CD4-positive, alpha-beta memory T cell (primary cell): ENCODE data around the gene MUC5AC. TPM values are rescaled to one million over a fixed set of nuclear protein-coding genes. Genes with fewer than 3 reads are reported as not detected.

Experiments used
- CTCF ChIA-PET: fragments of 350-600 bp; sonication (Branson Sonifier 250); formaldehyde crosslinking; loops from one replicate; lab custom pipeline; 2021; ENCODE audit warnings: inconsistent platforms; ENCODE audit not compliant: partially characterized antibody; lab: Charles Lee
- POLR2A ChIA-PET: fragments of 350-600 bp; sonication (Branson Sonifier 250); formaldehyde crosslinking; loops from one replicate; lab custom pipeline; 2021; ENCODE audit not compliant: partially characterized antibody; lab: Charles Lee
- DNase-seq, 5 donors: peaks; one replicate each; pipeline versions ENCODE4 v3.0.0 to v3.0.0-alpha.2; 2020 to 2022; ENCODE audit warnings: mixed read lengths in 1 of 5
- H3K27ac ChIP-seq: one replicate; pipeline ENCODE4 v1.7.0; 2013; ENCODE audit warnings: low read depth, low read length
- H3K27me3 ChIP-seq: 2 replicates; pipeline ENCODE4 v1.7.0; 2013; ENCODE audit warnings: mild to moderate bottlenecking, low read length, moderate library complexity; ENCODE audit not compliant: insufficient read depth
- H3K36me3 ChIP-seq: 2 replicates; pipeline ENCODE4 v1.7.0; 2013; ENCODE audit warnings: mild to moderate bottlenecking, low read length, moderate library complexity; ENCODE audit not compliant: insufficient read depth
- H3K4me1 ChIP-seq: 2 replicates; pipeline ENCODE4 v1.7.0; 2013; ENCODE audit warnings: mild to moderate bottlenecking, low read length, moderate library complexity; ENCODE audit not compliant: insufficient read depth
- H3K4me3 ChIP-seq, 2 donors: one replicate each; pipeline ENCODE4 v1.7.0; 2013; ENCODE audit warnings: low read length in 2 of 2, mild to moderate bottlenecking in 1 of 2
- H3K9me3 ChIP-seq, 2 donors: one replicate each; pipeline ENCODE4 v1.7.0; 2013; ENCODE audit warnings: low read length in 2 of 2, control low read depth in 1 of 2; ENCODE audit not compliant: control insufficient read depth in 1 of 2
- H3K27ac Mint-ChIP-seq, 7 donors: one replicate each; pipeline ENCODE4 v1.8.0; 2020 to 2021; ENCODE audit warnings: mixed read lengths in 7 of 7, mild to moderate bottlenecking in 6 of 7, inconsistent platforms in 3 of 7, moderate library complexity in 3 of 7
- H3K27me3 Mint-ChIP-seq, 2 donors: one replicate each; pipeline ENCODE4 v1.8.0; 2020 to 2021; ENCODE audit warnings: mixed read lengths in 2 of 2
- H3K36me3 Mint-ChIP-seq, 2 donors: one replicate each; pipeline ENCODE4 v1.8.0; 2020 to 2021; ENCODE audit warnings: mixed read lengths in 2 of 2, inconsistent platforms in 1 of 2, mild to moderate bottlenecking in 1 of 2
- H3K4me1 Mint-ChIP-seq, 4 donors: one replicate each; pipeline ENCODE4 v1.8.0; 2020 to 2021; ENCODE audit warnings: mixed read lengths in 4 of 4, mild to moderate bottlenecking in 1 of 4
- H3K4me3 Mint-ChIP-seq, 8 donors: one replicate each; pipeline ENCODE4 v1.8.0; 2020 to 2021; ENCODE audit warnings: mixed read lengths in 8 of 8, mild to moderate bottlenecking in 7 of 8, moderate library complexity in 6 of 8, inconsistent platforms in 3 of 8
- H3K9me3 Mint-ChIP-seq, 8 donors: one replicate each; pipeline ENCODE4 v1.8.0; 2020 to 2021; ENCODE audit warnings: mixed read lengths in 8 of 8, mild to moderate bottlenecking in 5 of 8, inconsistent platforms in 3 of 8, moderate library complexity in 1 of 8
- intact Hi-C: fragments of 100-400 bp; cut with micrococcal nuclease; formaldehyde crosslinking; loops from one replicate; pipeline ENCODE4 v1.15.1; 2023
- polyA plus RNA-seq, 2 donors: library from polyadenylated mRNA; unstranded; fragments of 300-500 nt; fragmentation: Illumina TruSeq; gene quantifications; one replicate each; pipeline ENCODE4 v1.2.3, GENCODE V29; 2021
- total RNA-seq, 2 experiments: library from RNA; stranded (reverse); gene quantifications; one replicate each; pipeline ENCODE4 v1.2.3, GENCODE V29; 2021

MUC5AC gene
- total and polyA plus RNA-seq, 4 experiments from 2014 or later = not detected

DNA sequence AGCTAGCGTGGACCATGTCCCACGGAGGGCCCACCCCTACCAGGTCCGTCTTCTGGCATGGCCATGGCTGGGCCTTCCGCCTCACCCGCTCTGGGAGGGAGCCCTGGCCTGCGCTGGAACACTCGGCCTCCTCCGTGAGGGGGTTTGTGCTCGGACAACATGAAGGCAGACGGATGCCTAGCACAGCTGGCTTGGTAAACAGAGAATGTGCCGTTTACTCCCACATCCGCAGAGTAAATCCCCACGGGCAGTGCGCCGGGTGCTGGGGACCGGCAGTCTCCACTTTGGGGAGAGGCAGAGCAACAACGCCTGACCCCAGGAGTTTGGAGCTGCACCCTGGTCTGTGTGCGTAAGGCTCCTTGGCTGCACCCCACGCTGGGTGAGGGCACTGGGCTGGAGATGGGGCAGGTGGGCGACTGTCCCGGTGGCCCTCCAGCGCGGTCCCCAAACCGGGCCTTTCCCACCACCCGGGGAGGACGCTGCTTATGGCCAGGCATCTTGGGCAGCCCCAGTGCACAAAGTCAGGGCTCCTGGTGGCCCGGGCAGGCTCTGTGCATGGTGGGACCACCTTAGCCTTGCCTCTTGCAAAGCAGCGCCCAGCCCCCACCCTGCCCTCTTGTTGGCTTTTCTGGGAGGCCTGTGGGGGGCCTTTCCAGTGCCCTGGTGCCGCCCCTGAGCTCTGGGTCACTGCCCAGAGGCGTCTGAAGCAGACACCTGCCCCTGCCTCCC is 30.7 kb upstream of the MUC5AC start:
- Mint-ChIP-seq H3K27me3 (peaks cover 4 to 12% of the 10 kb centered on the region in 2 donors), H3K4me3 (no peak overlapping the region), H3K4me1 (no peaks in the 10 kb centered on the region), H3K27ac (no peak overlapping the region), H3K36me3 (peaks cover 0 to 3% of the 10 kb centered on the region in 2 donors), H3K9me3 (peaks cover 0 to 5% (median under 1%) of the 10 kb centered on the region in 8 donors)
- Histone ChIP-seq H3K9me3 (no peaks in the 10 kb centered on the region), H3K4me3 (no peak overlapping the region), H3K27me3 (no peaks in the 10 kb centered on the region), H3K36me3 (no peaks in the 10 kb centered on the region), H3K4me1 (no peaks in the 10 kb centered on the region), H3K27ac (no peak overlapping the region)
- DNase-seq = no peak
- ChIA-PET CTCF (no interaction called here), POLR2A (no interaction called here)
- intact Hi-C loops = no loop called here

DNA sequence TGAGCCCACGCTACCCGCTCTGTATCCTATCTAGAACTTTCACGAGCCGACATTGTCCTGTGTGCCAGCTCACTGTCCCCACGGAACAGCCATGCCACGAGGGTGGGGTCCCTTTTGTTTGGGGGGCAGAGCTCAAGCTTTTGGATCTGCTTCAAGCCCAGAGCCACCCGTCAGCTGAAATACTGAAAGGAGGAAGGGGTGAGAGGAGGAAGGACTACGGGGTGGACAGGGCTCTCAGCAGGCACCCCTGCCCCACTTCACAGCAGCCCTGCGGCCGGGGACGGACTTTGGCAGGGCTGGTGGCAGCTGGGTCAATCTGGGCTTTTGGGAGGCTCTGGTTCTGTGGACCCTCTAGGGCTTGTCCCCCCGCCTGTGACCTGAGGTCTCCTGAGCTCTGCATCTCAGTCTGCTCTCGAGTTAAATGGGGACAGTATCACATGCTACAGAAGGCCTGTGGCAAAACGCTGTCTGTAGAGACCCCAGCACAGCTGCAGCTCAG is 30.0 kb upstream of the MUC5AC start:
- peaks cover 5 to 13% of the 10 kb centered on the region in 2 donors for H3K27me3 Mint-ChIP-seq
- intact Hi-C loops = no loop called here
- H3K27me3 ChIP-seq = no peaks in the 10 kb centered on the region
- no peaks in the 10 kb centered on the region for H3K4me1 ChIP-seq
- no peak for DNase-seq
- no peak overlapping the region for H3K4me3 Mint-ChIP-seq
- H3K36me3 Mint-ChIP-seq = peaks cover 1 to 6% of the 10 kb centered on the region in 2 donors
- no peaks in the 10 kb centered on the region for H3K4me1 Mint-ChIP-seq
- CTCF ChIA-PET = no interaction called here
- no peak overlapping the region for H3K27ac ChIP-seq
- POLR2A ChIA-PET = no interaction called here
- H3K9me3 ChIP-seq = no peaks in the 10 kb centered on the region
- no peak overlapping the region for H3K4me3 ChIP-seq
- H3K36me3 ChIP-seq = no peaks in the 10 kb centered on the region
- H3K9me3 Mint-ChIP-seq = peaks cover 0 to 5% (median 2%) of the 10 kb centered on the region in 8 donors
- H3K27ac Mint-ChIP-seq = no peak overlapping the region

DNA sequence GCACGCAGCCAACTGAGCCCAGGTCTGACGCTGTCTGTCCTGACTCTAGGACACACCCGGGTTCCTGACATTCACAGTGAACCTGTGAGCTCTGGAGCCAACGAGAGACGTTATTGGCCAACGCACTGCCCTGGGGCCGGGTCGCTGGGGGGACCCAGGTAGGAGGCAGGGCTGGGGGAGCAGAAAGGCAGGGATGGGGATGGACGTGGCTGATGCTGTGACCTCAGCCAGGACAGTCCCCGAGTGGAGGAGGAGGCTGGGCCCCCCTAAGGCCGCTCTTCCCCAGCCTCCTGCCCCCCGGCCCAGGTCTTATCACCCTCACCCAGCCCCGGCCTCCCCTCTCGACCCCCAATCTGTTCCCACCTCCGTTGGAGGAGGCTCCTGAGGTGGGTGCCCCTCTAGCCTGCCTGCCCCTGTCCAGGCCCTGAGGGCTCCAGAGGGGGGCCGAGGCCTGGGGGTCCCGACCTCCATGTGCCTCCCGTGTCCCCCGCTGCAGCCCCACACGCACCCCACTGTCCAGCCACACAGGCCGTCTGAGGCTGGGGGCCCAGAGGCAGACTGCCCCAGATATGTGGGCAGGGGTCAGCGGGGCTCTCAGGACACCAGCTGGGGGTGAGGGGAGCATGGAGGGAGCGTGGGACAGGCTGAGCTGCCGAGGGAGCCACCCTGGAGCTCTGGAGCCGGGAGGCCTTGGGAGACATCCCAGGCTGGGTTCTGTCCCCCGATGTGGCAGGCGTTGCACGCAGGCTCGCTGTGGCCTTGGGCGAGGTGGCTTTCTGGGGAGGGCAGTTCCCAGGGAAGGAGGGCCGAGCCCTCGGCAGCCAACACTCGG is 29.2 kb upstream of the MUC5AC start:
- Mint-ChIP-seq H3K27me3 (peaks cover 8 to 16% of the 10 kb centered on the region in 2 donors), H3K36me3 (peaks cover 1 to 9% of the 10 kb centered on the region in 2 donors), H3K27ac (no peak overlapping the region), H3K9me3 (peaks cover 0 to 12% (median 9%) of the 10 kb centered on the region in 8 donors), H3K4me1 (no peaks in the 10 kb centered on the region), H3K4me3 (no peak overlapping the region)
- Histone ChIP-seq H3K27ac (no peak overlapping the region), H3K4me3 (no peak overlapping the region), H3K9me3 (no peaks in the 10 kb centered on the region), H3K4me1 (no peaks in the 10 kb centered on the region), H3K27me3 (no peaks in the 10 kb centered on the region), H3K36me3 (no peaks in the 10 kb centered on the region)
- DNase-seq = no peak
- CTCF ChIA-PET = no interaction called here
- POLR2A ChIA-PET = no interaction called here
- intact Hi-C loops = no loop called here

- H3K9me3 Mint-ChIP-seq = peaks cover 4 to 18% (median 15%) of the 10 kb centered on the region in 8 donors
- CTCF ChIA-PET = no interaction called here
- no peaks in the 10 kb centered on the region for H3K4me1 Mint-ChIP-seq
- H3K4me3 Mint-ChIP-seq = no peak overlapping the region
- peaks cover 4 to 14% of the 10 kb centered on the region in 2 donors for H3K36me3 Mint-ChIP-seq
- H3K27me3 ChIP-seq = no peaks in the 10 kb centered on the region
- H3K27me3 Mint-ChIP-seq = peaks cover 8 to 21% of the 10 kb centered on the region in 2 donors
- H3K4me3 ChIP-seq = no peak overlapping the region
- peaks cover 0 to 5% of the 10 kb centered on the region in 2 donors for H3K9me3 ChIP-seq
- no peaks in the 10 kb centered on the region for H3K36me3 ChIP-seq
- H3K27ac ChIP-seq = no peak overlapping the region
- H3K27ac Mint-ChIP-seq = no peak overlapping the region
- DNase-seq = no peak
- intact Hi-C loops = no loop called here
- no peaks in the 10 kb centered on the region for H3K4me1 ChIP-seq
- POLR2A ChIA-PET = no interaction called here
Measured at GRCh38 chr11:1129143-1129610, 28.6 kb upstream of the MUC5AC start.

- DNase-seq = no peak
- Mint-ChIP-seq H3K4me1 (no peaks in the 10 kb centered on the region), H3K4me3 (no peak overlapping the region), H3K36me3 (peaks cover 4 to 19% of the 10 kb centered on the region in 2 donors), H3K27ac (no peak overlapping the region), H3K9me3 (peaks cover 4 to 23% (median 20%) of the 10 kb centered on the region in 8 donors), H3K27me3 (peaks cover 11 to 23% of the 10 kb centered on the region in 2 donors)
- H3K36me3 ChIP-seq = no peaks in the 10 kb centered on the region
- intact Hi-C loops = no loop called here
- no peaks in the 10 kb centered on the region for H3K4me1 ChIP-seq
- no peak overlapping the region for H3K4me3 ChIP-seq
- H3K27ac ChIP-seq = no peak overlapping the region
- CTCF ChIA-PET = no interaction called here
- H3K9me3 ChIP-seq = peaks cover 0 to 5% of the 10 kb centered on the region in 2 donors
- POLR2A ChIA-PET = no interaction called here
- no peaks in the 10 kb centered on the region for H3K27me3 ChIP-seq
Measured at GRCh38 chr11:1129611-1130160, 28.1 kb upstream of the MUC5AC start.

- Histone ChIP-seq H3K36me3 (no peaks in the 10 kb centered on the region), H3K4me3 (no peak overlapping the region), H3K27ac (no peak overlapping the region), H3K9me3 (peaks cover 0 to 5% of the 10 kb centered on the region in 2 donors), H3K4me1 (no peaks in the 10 kb centered on the region), H3K27me3 (no peaks in the 10 kb centered on the region)
- peaks cover 4 to 31% (median 26%) of the 10 kb centered on the region in 8 donors for H3K9me3 Mint-ChIP-seq
- H3K27ac Mint-ChIP-seq = no peak overlapping the region
- POLR2A ChIA-PET = no interaction called here
- H3K36me3 Mint-ChIP-seq = peaks cover 4 to 20% of the 10 kb centered on the region in 2 donors
- no peak for DNase-seq
- CTCF ChIA-PET = no interaction called here
- H3K4me3 Mint-ChIP-seq = no peak overlapping the region
- intact Hi-C loops = no loop called here
- no peaks in the 10 kb centered on the region for H3K4me1 Mint-ChIP-seq
- H3K27me3 Mint-ChIP-seq = peaks cover 14 to 23% of the 10 kb centered on the region in 2 donors
Measured at GRCh38 chr11:1130276-1131032, 27.3 kb upstream of the MUC5AC start.
